Activated T-cell treated with anti-CD3 and anti-CD28 coated beads for 48 hours (primary cell): ENCODE results near the gene SLC43A2.
A peak's percentile ranks its signal among the peaks of the same experiment; 100 is the strongest.

Experiments used
- DNase-seq: peaks from one replicate; pipeline ENCODE4 v3.0.0-alpha.2; 2020; ENCODE audit warnings: low read depth

Gene SLC43A2

GRCh38 chr17:1623057-1623630, 5.5 kb downstream of the SLC43A2 start:
- no peak for DNase-seq

- no peak for DNase-seq
These were observed 7.2 kb downstream of the SLC43A2 start for GRCh38 chr17:1621273-1621954.

DNA sequence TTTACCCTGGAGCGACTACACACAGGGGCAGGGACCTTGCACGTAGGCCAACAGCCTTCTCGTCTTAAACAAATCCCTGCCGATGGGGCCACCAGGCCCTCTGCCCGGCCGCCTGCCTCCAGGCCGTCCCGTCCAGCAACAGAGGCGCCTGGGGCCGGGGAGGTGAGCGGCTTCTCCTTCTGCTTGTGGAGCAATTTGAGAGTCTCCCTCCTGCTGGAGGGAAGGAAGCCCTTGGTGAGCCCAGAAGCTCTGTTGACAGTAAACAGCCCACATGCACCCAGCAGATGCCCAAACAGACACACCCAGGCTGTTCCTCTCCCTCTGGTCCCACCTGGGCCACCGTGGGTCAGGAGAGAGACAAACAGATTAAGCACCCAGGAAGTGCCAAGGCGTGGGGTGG, 8.1 kb downstream of the SLC43A2 start:
- no peak for DNase-seq

GRCh38 chr17:1617620-1618174, 10.9 kb downstream of the SLC43A2 start:
- no peak for DNase-seq

DNA sequence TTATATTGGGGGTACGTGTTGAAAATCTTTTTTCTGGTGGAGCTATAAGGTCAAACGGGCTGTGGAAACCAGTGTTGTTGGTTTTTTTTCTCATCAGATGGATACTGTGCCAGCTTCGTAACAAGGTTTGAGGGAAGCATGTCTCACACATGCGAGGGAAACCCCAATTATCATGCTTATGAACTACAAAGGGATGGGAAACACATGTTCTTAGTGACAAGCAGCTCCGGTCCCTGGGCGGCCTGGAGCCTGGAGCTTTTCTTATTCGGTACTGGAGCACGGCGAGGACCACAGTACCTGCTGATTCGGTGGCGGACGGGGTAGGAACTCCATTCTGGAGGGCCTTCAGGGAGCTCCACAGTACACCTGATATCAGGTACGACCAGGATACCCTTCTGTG, 12.5 kb downstream of the SLC43A2 start:
- DNase-seq: no peak

GRCh38 chr17:1612400-1612799, 16.2 kb downstream of the SLC43A2 start:
- no peak for DNase-seq

GRCh38 chr17:1611715-1612114, 16.9 kb downstream of the SLC43A2 start:
- no peak for DNase-seq

GRCh38 chr17:1608676-1609075, 20.0 kb downstream of the SLC43A2 start:
- no peak for DNase-seq

DNA sequence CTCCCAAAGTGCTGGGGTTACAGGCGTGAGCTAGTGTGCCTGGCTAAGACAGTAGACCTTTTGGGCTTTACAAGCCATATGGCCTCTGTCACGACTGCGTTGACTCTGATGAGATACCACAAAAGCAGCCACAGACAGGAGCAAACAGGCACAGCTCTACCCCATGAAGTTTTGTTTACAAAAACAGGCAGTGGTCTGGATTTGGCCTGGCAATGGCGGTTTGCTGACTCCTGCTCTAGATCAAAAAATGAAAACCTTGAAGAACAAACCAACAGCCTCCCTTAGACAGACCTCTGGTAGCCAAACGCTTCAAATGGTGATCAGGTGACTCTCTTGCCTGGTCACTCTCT, 20.7 kb downstream of the SLC43A2 start:
- no peak for DNase-seq

DNA sequence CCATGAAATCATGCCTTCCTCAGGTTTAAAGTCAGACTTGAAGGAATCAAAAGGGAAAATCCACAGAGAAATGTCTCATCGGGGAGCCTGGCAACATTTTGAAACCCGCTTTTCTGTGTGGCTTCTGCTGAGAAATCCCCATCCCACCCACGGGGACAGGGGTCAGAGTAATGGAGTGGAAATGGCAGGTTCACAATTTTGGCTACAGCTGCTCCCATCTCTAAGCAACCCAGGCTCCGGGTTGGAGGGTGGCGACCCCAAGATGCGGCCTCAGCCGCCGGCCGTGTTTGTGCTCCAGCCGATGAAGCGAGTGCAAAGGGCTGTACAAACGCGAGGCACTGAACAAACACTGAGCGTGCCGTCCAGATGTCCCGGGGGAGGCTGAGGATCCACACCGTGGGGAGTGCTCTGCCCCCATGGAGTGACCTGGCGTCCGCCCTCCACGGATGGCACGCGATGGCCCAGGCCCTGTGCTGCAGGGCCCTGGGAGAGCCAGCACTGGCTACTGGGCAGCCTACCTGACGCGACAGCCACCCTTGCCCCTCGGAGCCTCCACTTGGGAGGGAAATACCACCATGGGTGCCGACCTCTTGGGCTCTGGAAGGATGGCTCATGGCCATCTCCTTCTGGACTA, 22.2 kb downstream of the SLC43A2 start:
- peak; percentile 35 for DNase-seq

DNA sequence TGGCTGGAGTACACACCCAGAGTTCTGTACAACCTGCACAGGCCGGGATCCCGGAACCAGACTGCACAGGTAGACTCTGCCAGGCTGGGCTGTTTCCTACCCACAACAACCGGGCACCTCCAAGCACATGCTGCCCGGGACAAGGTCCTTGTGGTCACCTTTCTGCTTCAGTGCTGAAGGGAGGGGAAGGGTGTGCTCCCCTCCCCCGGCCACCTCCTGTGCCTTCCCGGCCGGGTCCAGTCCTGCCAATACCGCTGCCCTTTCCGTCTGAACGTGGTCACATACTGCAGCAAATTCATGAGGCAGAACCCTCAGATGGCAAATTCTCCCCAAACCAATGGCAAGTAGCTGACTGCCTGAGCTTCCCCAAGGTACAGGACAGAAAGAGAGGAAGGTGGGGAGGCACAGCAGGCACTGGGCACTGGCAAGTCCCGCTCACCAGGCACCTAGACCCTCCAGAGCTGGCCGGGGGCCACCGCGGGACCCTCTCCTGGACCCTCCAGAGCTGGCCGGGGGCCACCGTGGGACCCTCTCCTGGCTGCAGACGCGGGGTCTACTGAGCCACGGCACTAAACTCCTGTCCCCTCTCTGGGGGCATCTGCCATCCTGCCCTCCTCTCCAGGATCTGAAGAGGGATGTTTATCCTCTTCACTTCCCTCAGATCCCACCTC, 22.8 kb downstream of the SLC43A2 start:
- DNase-seq: no peak

DNA sequence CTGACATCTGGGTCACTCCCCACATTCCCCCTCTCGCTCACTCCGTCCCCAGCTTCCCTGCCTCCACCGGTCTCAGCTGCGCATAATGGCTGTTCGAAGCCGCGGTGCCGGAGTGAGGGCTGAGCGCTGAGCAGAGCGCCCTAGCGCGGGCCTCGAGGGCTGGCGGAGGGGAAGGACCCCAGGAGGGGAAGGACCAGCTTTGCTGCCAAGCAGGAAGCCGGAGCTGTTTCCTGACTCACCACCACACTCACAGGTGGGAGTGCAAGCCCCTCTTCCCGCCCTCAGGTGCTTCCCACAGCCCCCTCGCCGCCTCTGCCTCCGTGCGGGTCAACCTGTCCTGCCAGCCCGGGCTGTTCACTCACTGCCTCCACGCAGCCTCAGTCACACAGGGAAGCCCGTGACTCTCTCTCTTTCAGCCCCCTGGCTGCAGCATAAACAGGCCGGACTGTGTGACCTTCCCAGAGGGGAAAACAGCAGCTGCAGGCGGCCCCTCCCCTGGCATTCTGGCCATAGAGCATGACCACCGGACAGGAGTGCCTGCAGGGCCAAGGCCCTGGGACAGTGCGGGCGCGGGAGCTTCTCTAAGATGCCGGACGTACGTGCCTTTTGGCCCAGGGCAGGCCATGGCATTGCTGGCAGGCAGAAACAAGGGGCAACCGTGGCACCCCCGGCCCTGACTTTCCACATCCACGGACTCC, 23.7 kb downstream of the SLC43A2 start:
- DNase-seq: no peak

DNA sequence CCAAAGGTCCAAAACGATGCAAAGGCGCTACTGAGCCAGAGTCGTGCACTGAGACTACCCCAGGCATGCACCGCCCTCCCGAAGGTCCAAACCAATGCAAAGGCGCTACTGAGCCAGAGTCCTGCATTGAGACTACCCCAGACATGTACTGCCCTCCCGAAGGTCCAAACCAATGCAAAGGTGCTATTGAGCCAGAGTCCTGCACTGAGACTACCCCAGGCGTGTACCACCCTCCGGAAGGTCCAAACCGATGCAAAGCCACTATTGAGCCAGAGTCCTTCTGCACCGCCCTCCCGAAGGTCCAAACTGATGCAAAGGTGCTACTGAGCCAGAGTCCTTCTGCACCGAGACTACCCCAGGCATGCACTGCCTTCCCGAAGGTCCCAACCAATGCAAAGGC, 27.1 kb downstream of the SLC43A2 start:
- DNase-seq: no peak

- no peak for DNase-seq
These were observed 30.1 kb downstream of the SLC43A2 start for GRCh38 chr17:1598399-1599095.

DNA sequence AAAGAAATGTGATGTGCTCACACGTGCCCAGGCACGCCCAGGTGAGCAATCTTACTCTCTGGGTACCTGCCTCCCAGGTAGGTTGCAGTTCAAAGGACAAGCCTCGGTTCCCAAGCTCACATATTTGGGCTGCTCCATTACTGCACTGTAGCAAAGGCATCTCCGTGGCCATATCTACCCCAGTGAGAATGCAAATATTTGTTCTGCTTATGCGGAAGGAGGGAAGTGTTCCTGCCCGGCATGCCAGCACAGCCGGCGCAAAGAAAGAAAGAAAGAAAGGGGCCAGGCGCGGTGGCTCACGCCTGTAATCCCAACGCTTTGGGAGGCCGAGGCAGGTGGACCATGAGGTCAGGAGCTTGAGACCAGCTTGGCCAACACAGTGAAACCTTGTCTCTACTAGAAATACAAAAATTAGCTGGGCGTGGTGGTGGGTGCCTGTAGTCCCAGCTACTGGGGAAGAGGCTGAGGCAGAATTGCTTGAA, 30.7 kb downstream of the SLC43A2 start:
- DNase-seq: no peak

GRCh38 chr17:1593630-1593931, 35.1 kb downstream of the SLC43A2 start:
- no peak for DNase-seq

DNA sequence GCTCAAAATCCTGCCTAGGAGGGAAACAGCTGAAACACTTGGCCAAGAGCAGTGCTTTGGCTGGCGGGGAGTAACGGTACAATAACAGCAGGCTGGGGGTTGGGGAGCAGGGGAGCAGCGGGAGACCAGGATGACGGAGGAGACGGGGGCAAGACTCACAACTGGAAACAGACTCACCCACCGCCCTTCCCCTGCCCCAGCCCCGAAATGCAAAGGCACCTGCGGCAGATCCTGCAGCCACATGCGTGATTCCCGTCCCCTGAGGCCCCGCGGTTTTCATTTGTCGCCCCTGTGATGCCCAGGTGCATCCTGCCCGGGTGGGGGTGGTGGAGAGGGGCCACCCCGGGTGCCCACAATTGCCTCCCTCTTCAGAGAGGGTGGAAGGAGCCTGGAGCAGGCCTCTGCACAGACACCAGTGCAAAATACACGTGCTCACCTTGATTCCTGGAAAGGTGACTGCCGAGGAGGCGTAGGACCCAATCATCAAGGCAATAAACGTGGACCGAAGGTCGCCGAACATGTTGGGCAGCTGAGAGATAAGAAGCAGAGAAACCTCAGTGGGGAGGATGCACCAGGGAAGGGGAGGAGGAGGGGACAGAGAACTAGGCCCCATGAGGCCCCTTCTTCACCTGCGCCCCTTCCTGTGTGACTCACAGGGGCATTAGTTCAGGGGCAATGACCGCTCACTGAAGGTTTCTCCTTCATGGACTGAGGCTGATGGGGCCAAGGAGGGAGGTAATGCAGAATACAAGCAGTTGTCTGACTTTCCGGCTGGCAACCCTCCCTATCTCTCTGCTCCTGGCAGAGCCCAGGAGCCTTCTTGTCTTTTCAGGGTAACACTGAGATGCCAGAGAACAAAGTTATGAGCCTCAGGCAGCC, 35.6 kb downstream of the SLC43A2 start:
- no peak for DNase-seq

DNA sequence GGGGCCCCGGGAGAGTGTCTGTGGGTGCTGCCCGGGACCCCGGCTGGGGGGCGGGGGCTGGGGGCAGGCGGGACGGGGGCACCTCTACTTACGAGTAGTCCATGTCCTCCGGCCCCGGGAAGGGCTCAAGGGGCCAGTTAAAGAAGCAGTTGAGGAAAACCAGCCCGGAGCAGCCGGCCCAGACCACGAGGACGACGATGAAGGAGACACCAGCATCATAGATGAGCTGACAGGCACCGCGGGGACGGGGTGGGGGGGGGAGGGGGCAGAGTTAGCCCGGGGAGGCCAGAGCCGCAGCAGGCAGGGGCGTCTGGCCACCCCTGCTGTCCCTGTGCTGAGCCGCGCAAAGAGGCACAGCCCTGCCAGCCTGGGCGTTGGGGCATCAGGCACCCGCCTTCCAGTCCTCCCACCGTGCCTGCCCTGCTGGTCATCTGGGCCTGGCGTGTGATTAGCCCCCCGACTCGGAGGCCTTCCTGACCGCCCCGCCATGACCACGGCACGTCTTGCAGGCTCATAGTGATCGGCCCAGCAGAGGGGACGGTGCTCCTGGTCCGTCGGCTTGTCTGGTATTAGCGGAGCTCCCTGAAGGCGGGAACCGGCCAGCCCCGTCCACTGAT, 37.1 kb downstream of the SLC43A2 start:
- DNase-seq: no peak

DNA sequence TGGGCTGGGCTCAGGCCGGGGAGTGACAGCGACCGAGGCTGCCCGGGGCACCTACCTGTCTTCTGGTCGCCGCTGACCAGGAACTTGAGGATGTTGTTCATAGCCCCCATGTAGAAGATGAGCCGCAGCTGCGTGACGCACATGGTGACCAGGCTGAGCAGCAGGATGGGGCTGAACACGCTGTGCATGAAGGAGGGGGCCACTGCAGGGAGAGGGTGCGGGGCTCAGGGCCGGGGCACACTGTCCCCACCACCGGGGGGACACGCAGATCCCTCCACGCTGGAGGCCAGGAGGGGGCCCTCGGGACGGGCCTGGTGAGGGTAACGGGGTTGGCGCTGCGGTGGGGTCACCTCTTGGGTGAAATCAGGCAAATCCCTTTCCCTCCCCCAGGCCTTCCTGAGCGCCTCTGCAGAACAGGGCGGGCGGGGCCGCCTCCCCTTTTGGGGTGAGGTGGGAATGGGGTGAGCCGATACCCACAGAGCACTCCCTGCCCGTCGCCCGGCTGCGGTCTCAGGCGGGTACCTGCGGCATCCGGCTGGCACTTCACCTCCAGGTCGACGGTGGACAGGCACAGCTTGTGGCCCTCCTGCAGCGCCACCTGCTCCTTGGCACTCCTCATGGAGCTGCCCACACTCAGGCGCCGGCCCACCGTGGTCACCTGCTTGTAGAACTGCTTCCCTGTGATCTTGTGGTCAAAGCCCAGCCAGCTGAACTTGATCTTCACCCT, 37.7 kb downstream of the SLC43A2 start:
- no peak for DNase-seq
